ENCODE measurements around the gene CFDP1.
A peak's percentile ranks its signal among the peaks of the same experiment; 100 is the strongest.

The CFDP1 gene

GRCh38 chr16:75372236-75372856, 61.0 kb downstream of the CFDP1 start:
- DNase-seq (ENCODE audit: low read depth), result no peak

- DNase-seq (ENCODE audit: low read depth), result no peak
Measured at GRCh38 chr16:75371171-75371570, 62.1 kb downstream of the CFDP1 start.

- no peak for DNase-seq (ENCODE audit: low read depth)
Measured at GRCh38 chr16:75364286-75364791, 69.0 kb downstream of the CFDP1 start.

GRCh38 chr16:75362846-75363245, 70.5 kb downstream of the CFDP1 start:
- no peak for DNase-seq (ENCODE audit: low read depth)

- DNase-seq (ENCODE audit: low read depth), result no peak
Measured at GRCh38 chr16:75361936-75362335, 71.4 kb downstream of the CFDP1 start.

- no peak for DNase-seq (ENCODE audit: low read depth)
Measured at GRCh38 chr16:75354170-75354569, 79.1 kb downstream of the CFDP1 start.

- peak; percentile 65 for DNase-seq (ENCODE audit: low read depth)
Measured at GRCh38 chr16:75351183-75351582, 82.1 kb downstream of the CFDP1 start.

GRCh38 chr16:75345711-75346110, 87.6 kb downstream of the CFDP1 start:
- DNase-seq (ENCODE audit: low read depth), result no peak

GRCh38 chr16:75343941-75344340, 89.4 kb downstream of the CFDP1 start:
- DNase-seq (ENCODE audit: low read depth), result no peak

- DNase-seq (ENCODE audit: low read depth), result no peak
Measured at GRCh38 chr16:75343286-75343685, 90.0 kb downstream of the CFDP1 start.

GRCh38 chr16:75342308-75342811, 90.9 kb downstream of the CFDP1 start:
- DNase-seq (ENCODE audit: low read depth), result no peak

GRCh38 chr16:75341564-75342307, 91.6 kb downstream of the CFDP1 start:
- no peak for DNase-seq (ENCODE audit: low read depth)

GRCh38 chr16:75340741-75341491, 92.4 kb downstream of the CFDP1 start:
- DNase-seq (ENCODE audit: low read depth), result no peak

- DNase-seq (ENCODE audit: low read depth), result no peak
Measured at GRCh38 chr16:75337430-75337829, 95.9 kb downstream of the CFDP1 start.

GRCh38 chr16:75336521-75336920, 96.8 kb downstream of the CFDP1 start:
- no peak for DNase-seq (ENCODE audit: low read depth)

- DNase-seq (ENCODE audit: low read depth), result no peak
Measured at GRCh38 chr16:75333721-75334163, 99.6 kb downstream of the CFDP1 start.

GRCh38 chr16:75329943-75330342, 103.4 kb downstream of the CFDP1 start:
- DNase-seq (ENCODE audit: low read depth), result no peak

- DNase-seq (ENCODE audit: low read depth), result no peak
Measured at GRCh38 chr16:75326333-75326732, 107.0 kb downstream of the CFDP1 start.

GRCh38 chr16:75323933-75324332, 109.4 kb downstream of the CFDP1 start:
- no peak for DNase-seq (ENCODE audit: low read depth)

- no peak for DNase-seq (ENCODE audit: low read depth)
Measured at GRCh38 chr16:75323198-75323597, 110.1 kb downstream of the CFDP1 start.

- DNase-seq (ENCODE audit: low read depth), result no peak
Measured at GRCh38 chr16:75322740-75323139, 110.6 kb downstream of the CFDP1 start.

- no peak for DNase-seq (ENCODE audit: low read depth)
Measured at GRCh38 chr16:75320435-75320834, 112.9 kb downstream of the CFDP1 start.

Data from non-pigmented ciliary epithelial cell (primary cell).